ELR (cell line): ENCODE results near the gene ZFPM1.

ENCODE experiments used
- DNase-seq: peaks from one replicate; pipeline ENCODE4 v3.0.0-alpha.2; 2015; ENCODE audit warnings: low read depth

The ZFPM1 gene

GRCh38 chr16:88568710-88569613 is 115.9 kb downstream of the ZFPM1 start:
- DNase-seq, result no peak

GRCh38 chr16:88569614-88569984 is 116.5 kb downstream of the ZFPM1 start:
- DNase-seq, result peak; percentile 34

GRCh38 chr16:88569985-88570690 is 117.1 kb downstream of the ZFPM1 start, which contains the start of gene ZC3H18:
Gene ZC3H18 (plus strand): TSS chr16:88570403. CDS start chr16:88577124, 6,721 bp downstream.
- DNase-seq, result peak; percentile 96

GRCh38 chr16:88570691-88571092 is 117.6 kb downstream of the ZFPM1 start:
- DNase-seq, result peak; percentile 54

- no peak for DNase-seq
Observed at GRCh38 chr16:88575251-88575650, 122.2 kb downstream of the ZFPM1 start.

- DNase-seq, result no peak
Observed at GRCh38 chr16:88576307-88576706, 123.2 kb downstream of the ZFPM1 start.

- DNase-seq, result no peak
Observed at GRCh38 chr16:88577166-88577565, 124.1 kb downstream of the ZFPM1 start.

- DNase-seq, result no peak
Observed at GRCh38 chr16:88578446-88579313, 125.6 kb downstream of the ZFPM1 start.

GRCh38 chr16:88580371-88580770 is 127.3 kb downstream of the ZFPM1 start:
- no peak for DNase-seq

GRCh38 chr16:88581033-88581432 is 128.0 kb downstream of the ZFPM1 start:
- DNase-seq, result no peak

- DNase-seq, result no peak
Observed at GRCh38 chr16:88582912-88583575, 130.0 kb downstream of the ZFPM1 start.

- DNase-seq, result no peak
Observed at GRCh38 chr16:88584676-88585075, 131.6 kb downstream of the ZFPM1 start.

- no peak for DNase-seq
Observed at GRCh38 chr16:88585269-88585668, 132.2 kb downstream of the ZFPM1 start.

GRCh38 chr16:88585927-88586581 is 133.0 kb downstream of the ZFPM1 start:
- no peak for DNase-seq
